H1 (cell line): ENCODE measurements around the gene SLC25A51. TPM values are rescaled to one million over a fixed set of nuclear protein-coding genes. Genes with fewer than 3 reads are reported as not detected.

Experiments
- CTCF ChIA-PET: fragments of 300-600 bp; sonication (Branson Sonifier 250); formaldehyde crosslinking; loops from one replicate; lab custom pipeline; 2021; ENCODE audit not compliant: partially characterized antibody; lab: Charles Lee
- POLR2A ChIA-PET: fragments of 300-600 bp; sonication (Branson Sonifier 250); formaldehyde crosslinking; loops from one replicate; lab custom pipeline; 2021; ENCODE audit warnings: inconsistent platforms; ENCODE audit not compliant: partially characterized antibody; lab: Charles Lee
- DNase-seq, 2 experiments: peaks; one replicate each; pipeline versions ENCODE4 v3.0.0 to v3.0.0-alpha.2; 2010 to 2022; ENCODE audit warnings: low spot score in 2 of 2, low read depth in 1 of 2, mixed read lengths in 1 of 2
- FAIRE-seq: peaks from 2 replicates; lab custom pipeline; 2011; peaks lifted over from hg19 to GRCh38; lab: Jason Lieb, UNC
- H2AFZ ChIP-seq: 2 replicates; pipeline ENCODE4 v1.8.1; 2012; ENCODE audit warnings: low read length, inconsistent platforms
- H2AK5ac ChIP-seq: 2 replicates; pipeline ENCODE4 v1.6.1; 2013; ENCODE audit warnings: low read depth, low read length
- H2BK120ac ChIP-seq: replicated peaks from 2 replicates; pipeline ENCODE3; 2013; ENCODE audit warnings: low read depth, low read length, inconsistent platforms
- H2BK12ac ChIP-seq: 2 replicates; pipeline ENCODE4 v1.6.1; 2013; ENCODE audit warnings: low read depth, low read length
- H2BK15ac ChIP-seq: 2 replicates; pipeline ENCODE4 v1.6.1; 2013; ENCODE audit warnings: low read length
- H2BK20ac ChIP-seq: 2 replicates; pipeline ENCODE4 v1.6.1; 2013; ENCODE audit warnings: low read length
- H2BK5ac ChIP-seq: 2 replicates; pipeline ENCODE4 v1.6.1; 2013; ENCODE audit warnings: low read depth, low read length
- H3K14ac ChIP-seq: 2 replicates; pipeline ENCODE4 v1.6.1; 2013; ENCODE audit warnings: inconsistent platforms; ENCODE audit not compliant: insufficient read length
- H3K18ac ChIP-seq: 2 replicates; pipeline ENCODE4 v1.6.1; 2013; ENCODE audit warnings: low read length; ENCODE audit errors: extremely low read depth
- H3K23ac ChIP-seq: 2 replicates; pipeline ENCODE4 v1.6.1; 2013; ENCODE audit warnings: inconsistent platforms; ENCODE audit not compliant: insufficient read length
- H3K23me2 ChIP-seq: 2 replicates; pipeline ENCODE4 v1.6.1; 2013; ENCODE audit warnings: low read depth, low read length
- H3K27ac ChIP-seq: 2 replicates; pipeline ENCODE4 v1.6.1; 2011; ENCODE audit warnings: low read depth, low read length, inconsistent platforms
- H3K27me3 ChIP-seq, 4 experiments: replicated peaks in 1 of 4; 1 replicate in 1 of 4; 2 replicates in 3 of 4; pipeline versions ENCODE4 v1.6.1 to v1.8.1; 2011 to 2013; ENCODE audit warnings: low read length in 3 of 4, mild to moderate bottlenecking in 3 of 4, inconsistent platforms in 2 of 4, mixed read lengths in 2 of 4, moderate library complexity in 1 of 4; ENCODE audit not compliant: control insufficient read depth in 3 of 4, insufficient read depth in 3 of 4; ENCODE audit errors: extremely low read depth in 1 of 4
- H3K36me3 ChIP-seq, 4 experiments: 2 replicates each; pipeline versions ENCODE4 v1.6.1 to v1.8.1; 2011 to 2013; ENCODE audit warnings: mild to moderate bottlenecking in 4 of 4, low read length in 3 of 4, moderate library complexity in 2 of 4, control low read depth in 1 of 4, inconsistent platforms in 1 of 4; ENCODE audit not compliant: insufficient read depth in 4 of 4, control insufficient read depth in 2 of 4
- H3K4ac ChIP-seq: replicated peaks from 2 replicates; pipeline ENCODE3; 2013; ENCODE audit warnings: low read length, low read depth, mixed read lengths, inconsistent platforms; ENCODE audit not compliant: insufficient read length
- H3K4me1 ChIP-seq, 4 experiments: replicated peaks in 1 of 4; 1 replicate in 1 of 4; 2 replicates in 3 of 4; pipeline versions ENCODE4 v1.6.1 to v1.8.1; 2011 to 2013; ENCODE audit warnings: low read length in 3 of 4, inconsistent platforms in 2 of 4, mixed read lengths in 1 of 4; ENCODE audit not compliant: insufficient read depth in 4 of 4, control insufficient read depth in 3 of 4
- H3K4me2 ChIP-seq, 2 experiments: 2 replicates each; pipeline versions ENCODE4 v1.6.1 to v1.8.1; 2011 to 2013; ENCODE audit warnings: low read depth in 2 of 2, low read length in 2 of 2, control low read depth in 1 of 2, inconsistent platforms in 1 of 2, mild to moderate bottlenecking in 1 of 2; ENCODE audit not compliant: insufficient read depth in 1 of 2
- H3K4me3 ChIP-seq, 4 experiments: fragments of 200-600, 300-600 bp in 1 of 4; sonication (generic), shearing (Covaris generic), sonication (Bioruptor Twin) in 1 of 4; 2 replicates each; pipeline versions ENCODE4 v1.5.1 to v1.8.1; 2011 to 2016; ENCODE audit warnings: low read length in 4 of 4, low read depth in 3 of 4, control low read depth in 2 of 4, inconsistent platforms in 2 of 4, mild to moderate bottlenecking in 2 of 4, mixed read lengths in 1 of 4, moderate library complexity in 1 of 4; ENCODE audit not compliant: insufficient read depth in 2 of 4; ENCODE audit errors: extremely low read depth in 1 of 4
- H3K56ac ChIP-seq: replicated peaks from 2 replicates; pipeline ENCODE3; 2013; ENCODE audit warnings: low read depth, mild to moderate bottlenecking, mixed read lengths, low read length, inconsistent platforms; ENCODE audit not compliant: insufficient read length
- H3K79me1 ChIP-seq: 2 replicates; pipeline ENCODE4 v1.6.1; 2013; ENCODE audit warnings: low read depth, low read length, control low read depth
- H3K79me2 ChIP-seq, 2 experiments: 2 replicates each; pipeline versions ENCODE4 v1.6.1 to v1.8.1; 2012 to 2013; ENCODE audit warnings: low read length in 2 of 2, mild to moderate bottlenecking in 2 of 2, inconsistent platforms in 1 of 2; ENCODE audit not compliant: insufficient read depth in 2 of 2, control insufficient read depth in 1 of 2
- H3K9ac ChIP-seq, 4 experiments: replicated peaks in 1 of 4; 1 replicate in 1 of 4; 2 replicates in 3 of 4; pipeline versions ENCODE4 v1.6.1 to v1.8.1; 2011 to 2013; ENCODE audit warnings: low read depth in 3 of 4, low read length in 3 of 4, control low read depth in 2 of 4, mild to moderate bottlenecking in 2 of 4, moderate library complexity in 2 of 4, inconsistent platforms in 1 of 4; ENCODE audit errors: extremely low read depth in 1 of 4
- H3K9me3 ChIP-seq, 2 experiments: 2 replicates each; pipeline versions ENCODE4 v1.6.1 to v1.8.1; 2012 to 2013; ENCODE audit warnings: mild to moderate bottlenecking in 2 of 2, moderate library complexity in 2 of 2, control low read depth in 1 of 2, inconsistent platforms in 1 of 2, low read depth in 1 of 2, low read length in 1 of 2, mixed read lengths in 1 of 2; ENCODE audit not compliant: insufficient read depth in 2 of 2
- H4K20me1 ChIP-seq, 2 experiments: replicated peaks in 1 of 2; 2 replicates each; pipeline versions ENCODE3 to v1.8.1; 2011 to 2013; ENCODE audit warnings: inconsistent platforms in 2 of 2, low read length in 2 of 2, mild to moderate bottlenecking in 1 of 2; ENCODE audit not compliant: insufficient read depth in 2 of 2, control insufficient read depth in 1 of 2
- H4K5ac ChIP-seq: 2 replicates; pipeline ENCODE4 v1.6.1; 2013; ENCODE audit warnings: low read length, low read depth, mixed read lengths, inconsistent platforms; ENCODE audit not compliant: insufficient read length
- H4K8ac ChIP-seq: 2 replicates; pipeline ENCODE4 v1.8.0; 2013; ENCODE audit warnings: mild to moderate bottlenecking, moderate library complexity, low read length, inconsistent platforms; ENCODE audit not compliant: insufficient read depth; ENCODE audit errors: extremely low read depth
- H4K91ac ChIP-seq: replicated peaks from 2 replicates; pipeline ENCODE3; 2013; ENCODE audit warnings: low read length, mixed read lengths, inconsistent platforms; ENCODE audit not compliant: insufficient read length
- KDM4A ChIP-seq: IDR thresholded peaks from one replicate; pipeline ENCODE4 v1.7.1; 2012; ENCODE audit warnings: low read depth, mild to moderate bottlenecking, moderate library complexity, low read length, inconsistent platforms; ENCODE audit not compliant: severe bottlenecking
- PHF8 ChIP-seq: fragments of 200-600 bp; sonication (generic); conservative IDR thresholded peaks from 2 replicates; pipeline ENCODE4 v1.7.1; 2012; ENCODE audit warnings: low read depth, mild to moderate bottlenecking, inconsistent platforms, low read length, moderate library complexity
- WGBS, 2 experiments: shearing (Covaris generic) in 1 of 2; methylation state at CpG; one replicate each; pipeline versions ENCODE4 v1.1.6 to v1.1.7; 2013 to 2015; ENCODE audit warnings: low lambda C conversion rate in 2 of 2, mixed read lengths in 2 of 2, inconsistent platforms in 1 of 2, low coverage in 1 of 2, missing lambda C conversion rate in 1 of 2; ENCODE audit not compliant: insufficient replicate concordance in 2 of 2, insufficient coverage in 1 of 2, insufficient read length in 1 of 2; ENCODE audit errors: extremely low coverage in 1 of 2, missing lambda C conversion rate in 1 of 2; 5-methylcytosine and 5-hydroxymethylcytosine counted together
- polyA plus RNA-seq, 7 experiments: library from polyadenylated mRNA; depleted of rRNA in 3 of 7; stranded (reverse) in 5 of 7; unstranded in 2 of 7; fragments of >200 nt in 5 of 7; fragments of 200-250 nt in 2 of 7; gene quantifications; 1 replicate in 5 of 7; 2 replicates in 1 of 7; 4 replicates in 1 of 7; pipeline versions ENCODE4 v1.2.1 to v1.2.3, GENCODE V29; 2011 to 2013; ENCODE audit warnings: missing spikeins in 2 of 7, mixed read lengths in 2 of 7
- total RNA-seq: library from RNA; stranded (reverse); fragmentation: NEBNext Ultra II Directional; extraction: Animal tissue kit (Norgen Biotek cat#: 25700); gene quantifications from 2 replicates; pipeline ENCODE4 v1.2.1, GENCODE V29; 2021

Gene SLC25A51
- total and polyA plus RNA-seq, 2 of the 8 experiments (the other 6 are each of a cell fraction or from before 2014, with no cell fraction given), result 8.0 to 14.5 TPM

- Histone ChIP-seq H2BK12ac (no peak overlapping the region), H3K79me2 (0 out of 4 replicates have a peak, but pooled peaks cover 0 to 6% of the 10 kb centered on the region in 2 experiments), H2AK5ac (no peak overlapping the region), H3K18ac (0 out of 2 replicates have a peak overlapping the region, but pooled peaks have one; percentile 42), H4K91ac (no peak overlapping the region), H3K4me3 (peak overlapping the region in 1 of 4 experiments; percentile 74; a peak in 4 of 8 replicates), H3K9ac (no peak overlapping the region), H3K4me1 (peaks cover 0 to 8% (median 6%) of the 10 kb centered on the region in 4 experiments; a peak in 3 of 7 replicates), H2BK5ac (no peak overlapping the region), H2BK20ac (no peak overlapping the region), H2BK15ac (no peak overlapping the region), H4K8ac (no peak overlapping the region; the same call in 1 of the 2 replicates), H4K20me1 (peaks cover 0 to 2% of the 10 kb centered on the region in 2 experiments), H4K5ac (no peak overlapping the region), H2AFZ (no peak overlapping the region), H3K14ac (no peak overlapping the region), H3K4me2 (peak overlapping the region; percentile 59 to 90), H3K27me3 (peaks cover 0 to 3% (median 0%) of the 10 kb centered on the region in 4 experiments; a peak in 3 of 7 replicates), H3K36me3 (no peaks in the 10 kb centered on the region), H3K9me3 (no peaks in the 10 kb centered on the region), H3K79me1 (peaks cover 3% of the 10 kb centered on the region; the same call in 1 of the 2 replicates), H2BK120ac (no peak overlapping the region), H3K23me2 (peaks cover 6% of the 10 kb centered on the region), H3K23ac (no peak overlapping the region), H3K27ac (no peak overlapping the region), H3K56ac (no peak overlapping the region), H3K4ac (no peak overlapping the region)
- DNase-seq (no peak), FAIRE-seq (no peak)
- WGBS, 2 experiments, result 84% methylated on average over 10 of the region's 10 CpGs; no CpG with 5 or more reads in 1 of the 2 experiments
- CTCF ChIA-PET, result interaction anchor here (0.6 to 2.1 kb wide), 11 partner anchors 11 to 408 kb away, joined by 3 to 6 read pairs (median 4); no protein-coding TSS in a partner anchor
- POLR2A ChIA-PET, result no interaction called here
- TF ChIP-seq KDM4A (no peak), PHF8 (no peak)
Measured at GRCh38 chr9:37905131-37905505, 1.2 kb upstream of the SLC25A51 start.
